ENCODE results near the gene SMC1B. TPM values are rescaled to one million over a fixed set of nuclear protein-coding genes. Genes with fewer than 3 reads are reported as not detected.

SMC1B gene
- total RNA-seq, 2 donors from 2014 or later = not detected

- no peak overlapping the region for H3K27ac ChIP-seq
- TF ChIP-seq POLR2A (IDR thresholded peaks at IDR 0.05) (no peak), CTCF (IDR thresholded peaks at IDR 0.05) (no peak)
- no peaks in the 10 kb centered on the region for H3K9me3 ChIP-seq
- intact Hi-C loops (cut with DNase I) = no loop called here
- DNase-seq = no peak
- ATAC-seq = no peak
- H3K4me3 ChIP-seq = no peak overlapping the region
- no peaks in the 10 kb centered on the region for H3K36me3 ChIP-seq (replicated peaks in 1 of 2; ENCODE audit: insufficient read depth in 1 of 2, low read depth in 2 of 2)
- WGBS, 2 donors = 87 to 90% methylated on average over 6 of the region's 6 CpGs
- H3K27me3 ChIP-seq = no peaks in the 10 kb centered on the region
- H3K4me1 ChIP-seq = peaks cover 4% of the 10 kb centered on the region
Measured at GRCh38 chr22:45418770-45419138, 5.4 kb upstream of the SMC1B start.

GRCh38 chr22:45418056-45418769, 4.8 kb upstream of the SMC1B start:
- DNase-seq (no peak), ATAC-seq (no peak)
- no peaks in the 10 kb centered on the region for H3K27me3 ChIP-seq
- intact Hi-C loops (cut with DNase I) = no loop called here
- TF ChIP-seq POLR2A (IDR thresholded peaks at IDR 0.05) (no peak), CTCF (IDR thresholded peaks at IDR 0.05) (no peak)
- WGBS, 2 donors = 91 to 97% methylated on average over 15 to 16 of the region's 16 CpGs
- H3K4me3 ChIP-seq = no peak overlapping the region
- H3K36me3 ChIP-seq (replicated peaks in 1 of 2; ENCODE audit: insufficient read depth in 1 of 2, low read depth in 2 of 2) = no peaks in the 10 kb centered on the region
- peaks cover 9% of the 10 kb centered on the region for H3K4me1 ChIP-seq
- H3K27ac ChIP-seq = no peak overlapping the region
- H3K9me3 ChIP-seq = no peaks in the 10 kb centered on the region

GRCh38 chr22:45413013-45413367, 409 bp downstream of the SMC1B start:
- 90 to 98% methylated on average over 20 to 26 of the region's 27 CpGs for whole genome bisulfite sequencing, 2 donors
- Histone ChIP-seq H3K36me3 (replicated peaks in 1 of 2; ENCODE audit: insufficient read depth in 1 of 2, low read depth in 2 of 2) (no peaks in the 10 kb centered on the region), H3K27ac (no peak overlapping the region), H3K4me1 (peaks cover 12% of the 10 kb centered on the region), H3K4me3 (no peak overlapping the region), H3K27me3 (no peaks in the 10 kb centered on the region), H3K9me3 (no peaks in the 10 kb centered on the region)
- ATAC-seq = peak; percentile 5
- intact Hi-C loops (cut with DNase I) = no loop called here
- DNase-seq = no peak
- TF ChIP-seq CTCF (IDR thresholded peaks at IDR 0.05) (no peak), POLR2A (IDR thresholded peaks at IDR 0.05) (no peak)

GRCh38 chr22:45407793-45408192, 5.6 kb downstream of the SMC1B start:
- H3K36me3 ChIP-seq (replicated peaks in 1 of 2; ENCODE audit: insufficient read depth in 1 of 2, low read depth in 2 of 2) = no peaks in the 10 kb centered on the region
- intact Hi-C loops (cut with DNase I) = no loop called here
- H3K27ac ChIP-seq = no peak overlapping the region
- H3K27me3 ChIP-seq = no peaks in the 10 kb centered on the region
- DNase-seq (no peak), ATAC-seq (no peak)
- no peak overlapping the region for H3K4me3 ChIP-seq
- H3K9me3 ChIP-seq = no peaks in the 10 kb centered on the region
- 95 to 99% methylated on average over 5 of the region's 5 CpGs for WGBS, 2 donors
- TF ChIP-seq POLR2A (IDR thresholded peaks at IDR 0.05) (no peak), CTCF (IDR thresholded peaks at IDR 0.05) (no peak)
- no peaks in the 10 kb centered on the region for H3K4me1 ChIP-seq

- H3K9me3 ChIP-seq = no peaks in the 10 kb centered on the region
- TF ChIP-seq POLR2A (IDR thresholded peaks at IDR 0.05) (no peak), CTCF (IDR thresholded peaks at IDR 0.05) (no peak)
- WGBS, 2 donors = 59 to 65% methylated on average over 3 of the region's 3 CpGs
- ATAC-seq = no peak
- no peak overlapping the region for H3K4me3 ChIP-seq
- DNase-seq = no peak
- no peaks in the 10 kb centered on the region for H3K36me3 ChIP-seq (replicated peaks in 1 of 2; ENCODE audit: insufficient read depth in 1 of 2, low read depth in 2 of 2)
- intact Hi-C loops (cut with DNase I) = no loop called here
- H3K4me1 ChIP-seq = no peaks in the 10 kb centered on the region
- no peak overlapping the region for H3K27ac ChIP-seq
- H3K27me3 ChIP-seq = no peaks in the 10 kb centered on the region
Measured at GRCh38 chr22:45402466-45402985, 10.9 kb downstream of the SMC1B start.
